Measurements from ENCODE around the gene PRXL2B.

The PRXL2B gene

GRCh38 chr1:2639607-2640521 is 53.3 kb downstream of the PRXL2B start:
- DNase-seq, result no peak

DNA sequence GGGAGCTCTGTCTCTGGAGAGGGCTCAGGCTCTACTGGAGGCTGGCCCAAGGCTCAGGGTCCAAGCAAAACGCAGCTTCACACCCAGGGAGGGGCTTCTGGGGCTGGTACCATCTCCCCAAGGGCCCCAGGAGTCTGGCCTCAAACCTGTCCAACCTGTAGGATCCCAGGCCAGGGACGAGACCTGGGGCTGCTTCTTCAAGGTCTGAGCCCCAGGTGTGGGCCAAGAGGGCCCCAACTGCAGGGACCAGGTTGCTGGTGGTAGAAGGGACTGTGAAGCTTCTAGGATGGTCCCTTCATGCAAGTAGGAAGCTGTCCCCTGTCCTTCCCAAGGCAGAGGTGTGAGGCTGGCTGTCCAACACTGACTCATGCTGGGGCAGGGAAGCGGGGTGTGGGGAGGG is 54.0 kb downstream of the PRXL2B start:
- no peak for DNase-seq

Measured in central memory CD4-positive, alpha-beta T cell (primary cell).